SK-N-SH (cell line): Measurements from ENCODE around the gene JAG1. TPM values are rescaled to one million over a fixed set of nuclear protein-coding genes. Genes with fewer than 3 reads are reported as not detected.
A peak's percentile ranks its signal among the peaks of the same experiment; 100 is the strongest.

Experiments
- CTCF ChIA-PET: fragments of 300-600, 350-600 bp; formaldehyde crosslinking; extraction: SDS; loops from one replicate; lab custom pipeline; 2021; lab: Yijun Ruan, JAX
- POLR2A ChIA-PET: fragments of 350-600 bp; sonication (Branson Sonifier 250); formaldehyde crosslinking; extraction: SDS; loops from one replicate; lab custom pipeline; 2020; ENCODE audit warnings: antibody characterized with exemption, inconsistent platforms; lab: Yijun Ruan, JAX
- DNase-seq: peaks from one replicate; pipeline ENCODE4 v3.0.0; 2012
- H2AFZ ChIP-seq: fragments of 200-600 bp; sonication (generic); 2 replicates; pipeline ENCODE4 v1.8.1; 2016; ENCODE audit warnings: antibody characterized with exemption, mild to moderate bottlenecking, low read depth
- H3F3A ChIP-seq: fragments of 200-600 bp; sonication (generic); replicated peaks from 2 replicates; pipeline ENCODE3; 2016; ENCODE audit warnings: antibody characterized with exemption, mild to moderate bottlenecking; ENCODE audit not compliant: insufficient read depth
- H3K27ac ChIP-seq, 2 experiments: fragments of 200-500 bp in 1 of 2; fragments of 200-600 bp in 1 of 2; sonication (Bioruptor generic) in 1 of 2; sonication (generic), shearing (Covaris generic) in 1 of 2; 2 replicates each; pipeline versions ENCODE4 v1.5.1 to v1.6.1; 2014 to 2016; ENCODE audit warnings: low read depth in 2 of 2, inconsistent platforms in 1 of 2, low read length in 1 of 2, mild to moderate bottlenecking in 1 of 2, mixed read lengths in 1 of 2
- H3K27me3 ChIP-seq: fragments of 200-600 bp; sonication (generic), shearing (Covaris generic); 2 replicates; pipeline ENCODE4 v1.6.1; 2016; ENCODE audit warnings: mixed run types; ENCODE audit not compliant: insufficient read depth
- H3K36me3 ChIP-seq, 2 experiments: fragments of 200-500 bp in 1 of 2; fragments of 200-600 bp in 1 of 2; sonication (Bioruptor generic) in 1 of 2; sonication (generic) in 1 of 2; replicated peaks in 1 of 2; 2 replicates each; pipeline versions ENCODE3 to v1.5.1; 2014 to 2016; ENCODE audit warnings: low read length in 1 of 2, mild to moderate bottlenecking in 1 of 2; ENCODE audit not compliant: insufficient read depth in 2 of 2, control insufficient read depth in 1 of 2
- H3K4me1 ChIP-seq, 2 experiments: fragments of 200-500 bp in 1 of 2; fragments of 200-600 bp in 1 of 2; sonication (Bioruptor generic) in 1 of 2; sonication (generic), shearing (Covaris generic) in 1 of 2; 2 replicates each; pipeline versions ENCODE4 v1.5.1 to v1.6.1; 2014 to 2016; ENCODE audit warnings: low read depth in 1 of 2, low read length in 1 of 2, mixed run types in 1 of 2; ENCODE audit not compliant: insufficient read depth in 2 of 2, control insufficient read depth in 1 of 2
- H3K4me2 ChIP-seq: fragments of 200-600 bp; sonication (generic), shearing (Covaris generic); 2 replicates; pipeline ENCODE4 v1.6.1; 2017; ENCODE audit warnings: mixed run types
- H3K4me3 ChIP-seq, 2 experiments: fragments of 200-500 bp in 1 of 2; fragments of 200-600 bp in 1 of 2; sonication (Bioruptor generic) in 1 of 2; sonication (generic), shearing (Covaris generic) in 1 of 2; 2 replicates each; pipeline versions ENCODE4 v1.5.1 to v1.8.1; 2014 to 2016; ENCODE audit warnings: low read depth in 2 of 2, inconsistent platforms in 1 of 2, low read length in 1 of 2, mild to moderate bottlenecking in 1 of 2, mixed read lengths in 1 of 2, moderate library complexity in 1 of 2
- H3K79me2 ChIP-seq: fragments of 200-600 bp; sonication (generic); 2 replicates; pipeline ENCODE4 v1.8.1; 2017; ENCODE audit warnings: mild to moderate bottlenecking; ENCODE audit not compliant: insufficient read depth
- H3K9ac ChIP-seq: fragments of 200-600 bp; sonication (generic); 2 replicates; pipeline ENCODE4 v1.6.1; 2017; ENCODE audit warnings: mixed run types
- H3K9me2 ChIP-seq: fragments of 200-600 bp; sonication (generic); 2 replicates; pipeline ENCODE4 v1.6.1; 2017; ENCODE audit warnings: mixed run types
- H3K9me3 ChIP-seq: fragments of 200-600 bp; sonication (generic); 2 replicates; pipeline ENCODE4 v1.6.1; 2017; ENCODE audit warnings: mixed run types, mild to moderate bottlenecking, moderate library complexity
- H4K20me1 ChIP-seq: fragments of 200-600 bp; sonication (generic); 2 replicates; pipeline ENCODE4 v1.6.1; 2017; ENCODE audit warnings: mild to moderate bottlenecking, mixed run types; ENCODE audit not compliant: insufficient read depth
- CHD2 ChIP-seq: fragments of 150-350 bp; IDR thresholded peaks from 2 replicates; pipeline ENCODE4 v1.6.1; 2018; ENCODE audit warnings: low read length; ENCODE audit not compliant: partially characterized antibody
- ELF1 ChIP-seq: IDR thresholded peaks from 2 replicates; pipeline ENCODE4 v1.4.0; 2012
- EP300 ChIP-seq, 2 experiments: IDR thresholded peaks; 2 replicates each; pipeline versions ENCODE4 v1.4.0 to v1.6.1; 2012; ENCODE audit warnings: borderline replicate concordance in 1 of 2, low read depth in 1 of 2, low read length in 1 of 2
- EZH2phosphoT487 ChIP-seq: fragments of 200-600 bp; sonication (generic); IDR thresholded peaks from 2 replicates; pipeline ENCODE4 v1.6.1; 2017; ENCODE audit warnings: low read depth, mixed run types, mild to moderate bottlenecking, antibody characterized with exemption, moderate library complexity, borderline replicate concordance
- FOXJ3 ChIP-seq: sonication (generic); formaldehyde crosslinking; IDR thresholded peaks from 2 replicates; pipeline ENCODE4 v1.5.1; 2020; ENCODE audit warnings: mild to moderate bottlenecking, missing genetic modification reagents
- GABPA ChIP-seq: IDR thresholded peaks from 2 replicates; pipeline ENCODE4 v1.4.0; 2012; ENCODE audit warnings: low read depth, mild to moderate bottlenecking
- GATA2 ChIP-seq: sonication (generic); formaldehyde crosslinking; IDR thresholded peaks from 2 replicates; pipeline ENCODE4 v1.5.0; 2020; ENCODE audit warnings: mild to moderate bottlenecking, missing genetic modification reagents
- JUND ChIP-seq: IDR thresholded peaks from 2 replicates; pipeline ENCODE4 v1.4.0; 2012
- MEF2A ChIP-seq: IDR thresholded peaks from 2 replicates; pipeline ENCODE4 v1.4.0; 2012; ENCODE audit warnings: low read depth, borderline replicate concordance
- MXI1 ChIP-seq: IDR thresholded peaks from 2 replicates; pipeline ENCODE4 v1.6.1; 2012; ENCODE audit warnings: mild to moderate bottlenecking, low read depth, low read length, improper control_type of control experiment
- RXRA ChIP-seq: IDR thresholded peaks from 2 replicates; pipeline ENCODE4 v1.4.0; 2012; ENCODE audit warnings: low read depth, mild to moderate bottlenecking, borderline replicate concordance
- SMC3 ChIP-seq: IDR thresholded peaks from 2 replicates; pipeline ENCODE4 v1.6.1; 2012; ENCODE audit warnings: low read depth, low read length, improper control_type of control experiment
- TAF1 ChIP-seq: IDR thresholded peaks from 2 replicates; pipeline ENCODE4 v1.6.1; 2012; ENCODE audit warnings: low read depth, mild to moderate bottlenecking, low read length, moderate library complexity, borderline replicate concordance
- TEAD4 ChIP-seq: IDR thresholded peaks from 2 replicates; pipeline ENCODE4 v1.4.0; 2012; ENCODE audit warnings: mild to moderate bottlenecking, borderline replicate concordance; ENCODE audit not compliant: insufficient read depth
- whole genome bisulfite sequencing: methylation state at CpG from one replicate; pipeline ENCODE4 v1.1.6; 2017; ENCODE audit warnings: low lambda C conversion rate; 5-methylcytosine and 5-hydroxymethylcytosine counted together
- polyA plus RNA-seq, 3 experiments: library from polyadenylated mRNA; depleted of rRNA; stranded (reverse); fragments of >200 nt; gene quantifications; 2 replicates each; pipeline ENCODE4 v1.2.3, GENCODE V29; 2012
- TF ChIP-seq, protein P1 (sequence below): IDR thresholded peaks from 2 replicates; pipeline ENCODE4 v1.4.0; 2012; ENCODE audit warnings: low read depth, borderline replicate concordance
- TF ChIP-seq, protein P2 (sequence below): IDR thresholded peaks from 2 replicates; pipeline ENCODE4 v1.4.0; 2012; ENCODE audit warnings: low read depth
- TF ChIP-seq, protein P3 (sequence below): fragments of 150-350 bp; IDR thresholded peaks from 2 replicates; pipeline ENCODE4 v1.6.1; 2016; ENCODE audit warnings: mild to moderate bottlenecking, low read depth, low read length

The JAG1 gene
- polyA plus RNA-seq, 1 of the 3 experiments (the other 2 are of a cell fraction) = 6.0 TPM

DNA sequence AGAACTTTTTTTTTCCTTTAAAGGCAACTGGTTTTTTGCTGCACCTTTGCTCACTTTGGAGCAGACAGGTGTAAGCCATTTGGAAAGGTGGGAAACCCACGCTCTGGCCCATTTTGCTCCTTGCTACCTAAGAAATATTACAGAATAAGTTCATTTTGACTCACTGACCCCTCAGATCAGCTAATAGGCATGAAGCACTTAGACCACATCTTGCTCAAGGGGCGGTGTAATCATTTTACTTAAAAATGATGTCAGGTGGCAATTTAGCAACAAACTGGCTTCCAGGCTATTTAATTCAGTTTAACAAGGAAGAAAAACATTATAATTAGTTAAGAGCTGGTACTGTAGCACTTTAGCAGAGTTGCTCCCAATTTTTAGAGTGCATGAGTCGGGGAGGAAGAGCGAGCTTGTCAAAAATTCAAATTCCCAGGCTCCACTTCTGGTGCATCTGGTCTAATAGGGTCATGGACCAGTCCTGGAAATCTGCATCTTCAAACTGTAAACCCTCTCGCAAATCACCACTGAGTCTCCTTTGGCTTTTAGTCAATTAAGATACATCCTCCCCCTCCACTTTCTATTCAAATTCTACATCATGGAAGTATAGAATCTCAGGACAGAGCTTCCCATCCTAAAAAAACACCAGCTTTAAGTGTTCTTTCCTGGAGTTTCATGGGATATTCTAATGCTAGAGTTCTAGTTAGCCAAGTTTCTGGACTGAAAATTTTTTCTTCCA, 38.2 kb downstream of the JAG1 start:
- H3K4me1 ChIP-seq = peaks cover 20 to 21% of the 10 kb centered on the region in 2 experiments
- no peaks in the 10 kb centered on the region for H3K9me3 ChIP-seq
- CTCF ChIA-PET = interaction anchor here (0.8 to 1.4 kb wide), 2 partner anchors 13 to 39 kb away, joined by 3 to 4 read pairs; partner anchors contain the start of gene JAG1
- no peak overlapping the region for H3K9ac ChIP-seq
- peaks cover 13% of the 10 kb centered on the region for H3K79me2 ChIP-seq
- no peak overlapping the region for H3K4me3 ChIP-seq
- H3K36me3 ChIP-seq = peaks cover 24 to 27% of the 10 kb centered on the region in 2 experiments
- 0 out of 2 replicates have a peak overlapping the region, but pooled peaks have one; percentile 8 for H3K4me2 ChIP-seq
- TF ChIP-seq RXRA = no peak
- no peak for TF ChIP-seq CHD2
- TF ChIP-seq GATA2 (CRISPR knock-in tag) = no peak
- TF ChIP-seq FOXJ3 = no peak
- no peak for TF ChIP-seq TAF1
- TF ChIP-seq, protein P1, sequence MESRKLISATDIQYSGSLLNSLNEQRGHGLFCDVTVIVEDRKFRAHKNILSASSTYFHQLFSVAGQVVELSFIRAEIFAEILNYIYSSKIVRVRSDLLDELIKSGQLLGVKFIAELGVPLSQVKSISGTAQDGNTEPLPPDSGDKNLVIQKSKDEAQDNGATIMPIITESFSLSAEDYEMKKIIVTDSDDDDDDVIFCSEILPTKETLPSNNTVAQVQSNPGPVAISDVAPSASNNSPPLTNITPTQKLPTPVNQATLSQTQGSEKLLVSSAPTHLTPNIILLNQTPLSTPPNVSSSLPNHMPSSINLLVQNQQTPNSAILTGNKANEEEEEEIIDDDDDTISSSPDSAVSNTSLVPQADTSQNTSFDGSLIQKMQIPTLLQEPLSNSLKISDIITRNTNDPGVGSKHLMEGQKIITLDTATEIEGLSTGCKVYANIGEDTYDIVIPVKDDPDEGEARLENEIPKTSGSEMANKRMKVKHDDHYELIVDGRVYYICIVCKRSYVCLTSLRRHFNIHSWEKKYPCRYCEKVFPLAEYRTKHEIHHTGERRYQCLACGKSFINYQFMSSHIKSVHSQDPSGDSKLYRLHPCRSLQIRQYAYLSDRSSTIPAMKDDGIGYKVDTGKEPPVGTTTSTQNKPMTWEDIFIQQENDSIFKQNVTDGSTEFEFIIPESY = no peak
- TF ChIP-seq ELF1 = no peak
- TF ChIP-seq EZH2phosphoT487 = no peak
- no peak for TF ChIP-seq JUND
- no peak for TF ChIP-seq TEAD4
- TF ChIP-seq, protein P2, sequence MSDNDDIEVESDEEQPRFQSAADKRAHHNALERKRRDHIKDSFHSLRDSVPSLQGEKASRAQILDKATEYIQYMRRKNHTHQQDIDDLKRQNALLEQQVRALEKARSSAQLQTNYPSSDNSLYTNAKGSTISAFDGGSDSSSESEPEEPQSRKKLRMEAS = no peak
- no peak for TF ChIP-seq MXI1
- no peak for TF ChIP-seq SMC3
- TF ChIP-seq GABPA = no peak
- no peak for TF ChIP-seq EP300 (IDR thresholded peaks at IDR 0.05; ENCODE audit: borderline replicate concordance in 1 of 2, low read depth in 1 of 2, low read length in 1 of 2)
- TF ChIP-seq MEF2A = no peak
- TF ChIP-seq, protein P3, sequence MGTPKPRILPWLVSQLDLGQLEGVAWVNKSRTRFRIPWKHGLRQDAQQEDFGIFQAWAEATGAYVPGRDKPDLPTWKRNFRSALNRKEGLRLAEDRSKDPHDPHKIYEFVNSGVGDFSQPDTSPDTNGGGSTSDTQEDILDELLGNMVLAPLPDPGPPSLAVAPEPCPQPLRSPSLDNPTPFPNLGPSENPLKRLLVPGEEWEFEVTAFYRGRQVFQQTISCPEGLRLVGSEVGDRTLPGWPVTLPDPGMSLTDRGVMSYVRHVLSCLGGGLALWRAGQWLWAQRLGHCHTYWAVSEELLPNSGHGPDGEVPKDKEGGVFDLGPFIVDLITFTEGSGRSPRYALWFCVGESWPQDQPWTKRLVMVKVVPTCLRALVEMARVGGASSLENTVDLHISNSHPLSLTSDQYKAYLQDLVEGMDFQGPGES = no peak
- H4K20me1 ChIP-seq = no peaks in the 10 kb centered on the region; the same call in 1 of the 2 replicates
- no peak overlapping the region for H2AFZ ChIP-seq
- peaks cover 33% of the 10 kb centered on the region for H3F3A ChIP-seq
- H3K27ac ChIP-seq = peak overlapping the region in 1 of 2 experiments; percentile 70; a peak in 1 of 4 replicates
- POLR2A ChIA-PET = no interaction called here
- no peaks in the 10 kb centered on the region for H3K9me2 ChIP-seq
- WGBS = 94% methylated on average over 5 of the region's 5 CpGs
- H3K27me3 ChIP-seq = no peaks in the 10 kb centered on the region
- DNase-seq = no peak
